Erythroblast (primary cell): ENCODE results near the gene ARMC8.

Experiments used
- GATA1 ChIP-seq: IDR thresholded peaks from 2 replicates; pipeline ENCODE4 v1.6.1; 2011; ENCODE audit warnings: low read depth, mild to moderate bottlenecking, control low read depth, low read length, moderate library complexity
- POLR2A ChIP-seq: IDR thresholded peaks from 2 replicates; pipeline ENCODE4 v1.6.1; 2011; ENCODE audit warnings: mild to moderate bottlenecking, low read length

DNA sequence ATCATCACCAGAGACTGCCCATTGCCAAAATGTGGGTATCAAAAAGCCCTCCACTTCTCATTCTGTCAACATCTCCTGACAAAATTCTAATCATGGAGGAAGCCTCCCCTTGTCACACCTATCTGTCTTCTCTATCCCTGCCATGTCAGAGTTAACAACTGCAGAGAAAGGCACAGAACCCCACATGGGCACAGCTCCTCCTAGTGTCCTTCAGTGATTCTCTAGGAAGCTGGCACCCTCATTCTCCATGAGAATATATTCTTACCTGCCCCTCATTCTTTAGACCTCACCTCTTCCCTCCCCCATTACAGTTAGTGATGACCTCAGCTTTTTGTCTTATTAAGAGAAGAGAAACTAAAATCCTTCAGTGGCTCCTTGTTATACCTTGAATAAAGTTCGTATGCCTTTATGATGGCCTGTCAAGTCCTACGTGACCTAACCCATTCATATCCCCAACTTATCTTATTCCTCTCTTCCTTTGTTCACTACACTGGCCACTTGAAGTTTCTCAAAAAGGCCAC is 97.9 kb downstream of the ARMC8 start:
- no peak for TF ChIP-seq POLR2A
- no peak for TF ChIP-seq GATA1
